Astrocyte of the spinal cord (primary cell): Measurements from ENCODE around the gene ACTG1.

Experiments
- DNase-seq: peaks from one replicate; pipeline ENCODE4 v3.0.0; 2011; ENCODE audit warnings: low read depth, low spot score
- H3K4me3 ChIP-seq: 2 replicates; pipeline ENCODE4 v1.5.1; 2011; ENCODE audit warnings: low read depth, mild to moderate bottlenecking, low read length, moderate library complexity
- CTCF ChIP-seq: IDR thresholded peaks from 2 replicates; pipeline ENCODE4 v1.5.1; 2012; ENCODE audit warnings: low read depth, mild to moderate bottlenecking, low read length, inconsistent platforms
- in situ Hi-C: cut with HindIII; loops from 2 replicates; pipeline ENCODE4 v1.10.0; 2017; ENCODE audit warnings: low sequenced_read_pairs

ACTG1 gene

GRCh38 chr17:81494626-81495377 is 17.8 kb downstream of the ACTG1 start:
- no peak for DNase-seq
- H3K4me3 ChIP-seq = no peak overlapping the region
- TF ChIP-seq CTCF = no peak
- in situ Hi-C loops = no loop called here

- H3K4me3 ChIP-seq = no peak overlapping the region
- in situ Hi-C loops = no loop called here
- no peak for TF ChIP-seq CTCF
- DNase-seq = no peak
Measured at GRCh38 chr17:81493198-81494038, 19.2 kb downstream of the ACTG1 start.

- no peak overlapping the region for H3K4me3 ChIP-seq
- in situ Hi-C loops = no loop called here
- no peak for DNase-seq
- no peak for TF ChIP-seq CTCF
Measured at GRCh38 chr17:81492706-81493105, 19.9 kb downstream of the ACTG1 start.

GRCh38 chr17:81492202-81492601 is 20.4 kb downstream of the ACTG1 start:
- TF ChIP-seq CTCF = no peak
- DNase-seq = no peak
- H3K4me3 ChIP-seq = no peak overlapping the region
- in situ Hi-C loops = no loop called here

GRCh38 chr17:81491761-81492160 is 20.8 kb downstream of the ACTG1 start:
- in situ Hi-C loops = no loop called here
- DNase-seq = no peak
- H3K4me3 ChIP-seq = no peak overlapping the region
- no peak for TF ChIP-seq CTCF

GRCh38 chr17:81491181-81491581 is 21.4 kb downstream of the ACTG1 start:
- TF ChIP-seq CTCF = no peak
- in situ Hi-C loops = no loop called here
- no peak overlapping the region for H3K4me3 ChIP-seq
- DNase-seq = no peak
